A549 (cell line): ENCODE measurements around the gene RBM10.

Experiments
- CTCF ChIP-seq: fragments of >200 bp; sonication (Bioruptor Twin); formaldehyde crosslinking; IDR thresholded peaks from 3 replicates; pipeline ENCODE4 v1.5.1; 2016
- EHMT2 ChIP-seq: fragments of 200-600 bp; sonication (generic); IDR thresholded peaks from 2 replicates; pipeline ENCODE4 v1.6.1; 2016; ENCODE audit warnings: antibody characterized with exemption, low read depth, mild to moderate bottlenecking, moderate library complexity
- EP300 ChIP-seq, 2 experiments: fragments of >200 bp; sonication (Bioruptor Twin); formaldehyde crosslinking; IDR thresholded peaks; 2 replicates in 1 of 2; 3 replicates in 1 of 2; pipeline ENCODE4 v1.6.1; 2016 to 2017
- HDAC2 ChIP-seq: fragments of 200-600 bp; sonication (generic); IDR thresholded peaks from 2 replicates; pipeline ENCODE4 v1.6.1; 2016
- MAZ ChIP-seq: fragments of 150-350 bp; IDR thresholded peaks from 2 replicates; pipeline ENCODE4 v1.6.1; 2014; ENCODE audit warnings: antibody characterized with exemption, low read depth, low read length, borderline replicate concordance
- MYC ChIP-seq: IDR thresholded peaks from 2 replicates; pipeline ENCODE4 v1.6.1; 2012; ENCODE audit warnings: mild to moderate bottlenecking, inconsistent platforms, low read length, improper control_type of control experiment, borderline replicate concordance
- POLR2A ChIP-seq: IDR thresholded peaks from 2 replicates; pipeline ENCODE4 v1.6.1; 2012; ENCODE audit warnings: mild to moderate bottlenecking, low read length
- REST ChIP-seq: fragments of 200-600 bp; sonication (generic); IDR thresholded peaks from 2 replicates; pipeline ENCODE4 v1.6.1; 2016; ENCODE audit warnings: antibody characterized with exemption, mild to moderate bottlenecking, moderate library complexity
- RFX5 ChIP-seq: fragments of 450-650 bp; IDR thresholded peaks from 2 replicates; pipeline ENCODE4 v1.7.1; 2014; ENCODE audit warnings: antibody characterized with exemption, mild to moderate bottlenecking, moderate library complexity
- TP53 ChIP-seq: fragments of 250-450 bp; sonication (Bioruptor Pico); IDR thresholded peaks from 2 replicates; pipeline ENCODE4 v1.5.0; 2021; ENCODE audit warnings: mild to moderate bottlenecking, moderate library complexity
- ZSCAN20 ChIP-seq: fragments of 250-450 bp; sonication (Bioruptor Pico); IDR thresholded peaks from 2 replicates; pipeline ENCODE4 v1.8.0; 2022; ENCODE audit warnings: mild to moderate bottlenecking, moderate library complexity
- TF ChIP-seq, protein P1 (sequence below): fragments of 250-450 bp; sonication (Bioruptor Pico); IDR thresholded peaks from 2 replicates; pipeline ENCODE4 v1.5.0; 2021; ENCODE audit warnings: mild to moderate bottlenecking, moderate library complexity, borderline replicate concordance
- TF ChIP-seq, protein P2 (sequence below): fragments of 450-650 bp; IDR thresholded peaks from 2 replicates; pipeline ENCODE4 v1.6.1; 2014; ENCODE audit warnings: antibody characterized with exemption
- TF ChIP-seq, protein P3 (sequence below): fragments of 150-350 bp; IDR thresholded peaks from 2 replicates; pipeline ENCODE4 v1.6.1; 2014; ENCODE audit warnings: low read depth, mild to moderate bottlenecking, low read length

- TF ChIP-seq CTCF (no peak), HDAC2 (no peak), ZSCAN20 (CRISPR knock-in tag) (no peak), EP300 (IDR thresholded peaks at IDR 0.05) (no peak), MYC (no peak), REST (no peak), EHMT2 (no peak), RFX5 (no peak), POLR2A (no peak), MAZ (no peak), TP53 (no peak)
- TF ChIP-seq, protein P1, sequence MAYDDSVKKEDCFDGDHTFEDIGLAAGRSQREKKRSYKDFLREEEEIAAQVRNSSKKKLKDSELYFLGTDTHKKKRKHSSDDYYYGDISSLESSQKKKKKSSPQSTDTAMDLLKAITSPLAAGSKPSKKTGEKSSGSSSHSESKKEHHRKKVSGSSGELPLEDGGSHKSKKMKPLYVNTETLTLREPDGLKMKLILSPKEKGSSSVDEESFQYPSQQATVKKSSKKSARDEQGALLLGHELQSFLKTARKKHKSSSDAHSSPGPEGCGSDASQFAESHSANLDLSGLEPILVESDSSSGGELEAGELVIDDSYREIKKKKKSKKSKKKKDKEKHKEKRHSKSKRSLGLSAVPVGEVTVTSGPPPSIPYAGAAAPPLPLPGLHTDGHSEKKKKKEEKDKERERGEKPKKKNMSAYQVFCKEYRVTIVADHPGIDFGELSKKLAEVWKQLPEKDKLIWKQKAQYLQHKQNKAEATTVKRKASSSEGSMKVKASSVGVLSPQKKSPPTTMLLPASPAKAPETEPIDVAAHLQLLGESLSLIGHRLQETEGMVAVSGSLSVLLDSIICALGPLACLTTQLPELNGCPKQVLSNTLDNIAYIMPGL = no peak
- TF ChIP-seq, protein P2, sequence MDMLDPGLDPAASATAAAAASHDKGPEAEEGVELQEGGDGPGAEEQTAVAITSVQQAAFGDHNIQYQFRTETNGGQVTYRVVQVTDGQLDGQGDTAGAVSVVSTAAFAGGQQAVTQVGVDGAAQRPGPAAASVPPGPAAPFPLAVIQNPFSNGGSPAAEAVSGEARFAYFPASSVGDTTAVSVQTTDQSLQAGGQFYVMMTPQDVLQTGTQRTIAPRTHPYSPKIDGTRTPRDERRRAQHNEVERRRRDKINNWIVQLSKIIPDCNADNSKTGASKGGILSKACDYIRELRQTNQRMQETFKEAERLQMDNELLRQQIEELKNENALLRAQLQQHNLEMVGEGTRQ = no peak
- TF ChIP-seq, protein P3, sequence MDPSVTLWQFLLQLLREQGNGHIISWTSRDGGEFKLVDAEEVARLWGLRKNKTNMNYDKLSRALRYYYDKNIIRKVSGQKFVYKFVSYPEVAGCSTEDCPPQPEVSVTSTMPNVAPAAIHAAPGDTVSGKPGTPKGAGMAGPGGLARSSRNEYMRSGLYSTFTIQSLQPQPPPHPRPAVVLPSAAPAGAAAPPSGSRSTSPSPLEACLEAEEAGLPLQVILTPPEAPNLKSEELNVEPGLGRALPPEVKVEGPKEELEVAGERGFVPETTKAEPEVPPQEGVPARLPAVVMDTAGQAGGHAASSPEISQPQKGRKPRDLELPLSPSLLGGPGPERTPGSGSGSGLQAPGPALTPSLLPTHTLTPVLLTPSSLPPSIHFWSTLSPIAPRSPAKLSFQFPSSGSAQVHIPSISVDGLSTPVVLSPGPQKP = no peak
Measured at GRCh38 chrX:47158781-47159180, 13.8 kb downstream of the RBM10 start.
